ENCODE data around the gene UBE2S.

UBE2S gene

DNA sequence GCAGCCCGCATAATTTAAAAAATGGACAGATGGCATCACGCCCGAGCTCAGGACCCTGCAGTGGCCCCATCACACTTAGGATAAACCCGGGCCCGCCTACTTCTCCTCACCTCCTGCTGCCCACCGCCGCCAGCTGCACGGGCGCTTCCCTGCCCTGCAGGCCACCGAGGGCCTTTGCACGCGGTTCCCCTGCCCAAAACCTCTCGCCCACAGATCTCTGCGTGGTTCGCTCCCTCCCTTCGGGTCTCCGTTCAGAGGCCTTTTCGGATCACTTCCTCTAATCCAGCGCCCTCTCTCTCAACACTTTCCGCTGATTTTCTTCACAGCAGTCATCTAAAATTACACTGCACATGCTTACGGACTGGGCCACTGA is 33.7 kb upstream of the UBE2S start:
- peaks cover 53% of the 10 kb centered on the region for H3K27me3 ChIP-seq
- no peaks in the 10 kb centered on the region for H3K4me1 ChIP-seq
- H3K36me3 ChIP-seq, result no peaks in the 10 kb centered on the region
- no peaks in the 10 kb centered on the region for H3K9me3 ChIP-seq
- no peak for DNase-seq
- no peak overlapping the region for H3K4me3 ChIP-seq (ENCODE audit: low read depth, low read length)
- TF ChIP-seq CTCF (IDR thresholded peaks at IDR 0.05; ENCODE audit: low read depth, low read length), result no peak

DNA sequence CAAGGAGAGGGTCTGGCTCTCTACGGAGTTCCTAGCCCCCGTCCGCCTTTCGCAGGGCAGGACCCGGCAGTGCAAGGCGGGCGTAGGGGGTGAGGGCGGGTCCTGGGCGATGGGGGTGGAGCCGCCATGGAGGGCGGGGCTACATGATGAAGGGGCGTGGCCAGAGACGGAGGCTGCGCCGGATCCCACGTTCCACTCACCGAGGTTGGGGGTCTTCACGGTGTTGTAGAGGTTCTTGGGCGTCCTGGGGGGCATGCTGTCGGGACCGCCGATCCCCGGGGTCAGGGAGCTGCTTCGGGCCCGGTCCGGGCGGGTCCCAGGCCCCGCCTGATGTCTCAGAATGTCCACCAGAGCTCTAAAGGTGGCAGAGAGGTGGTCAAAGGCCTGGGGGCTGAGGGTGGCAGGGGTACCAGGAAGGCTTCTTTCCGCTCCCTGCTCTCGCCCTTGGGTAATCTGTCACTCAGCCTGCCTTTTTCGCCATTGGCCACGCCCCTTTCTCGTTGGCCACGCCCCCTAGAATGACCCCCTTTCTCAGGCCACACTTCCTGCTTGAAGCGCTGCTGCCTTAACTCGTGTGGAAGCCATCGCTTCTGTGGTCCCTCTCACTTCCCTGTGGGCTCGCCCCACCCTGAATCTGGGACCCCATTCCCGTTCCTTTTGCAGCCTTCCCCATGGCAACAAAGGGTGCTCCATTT is 33.0 kb upstream of the UBE2S start:
- Histone ChIP-seq H3K36me3 (no peaks in the 10 kb centered on the region), H3K9me3 (no peaks in the 10 kb centered on the region), H3K27me3 (peaks cover 51% of the 10 kb centered on the region), H3K4me1 (no peaks in the 10 kb centered on the region), H3K4me3 (ENCODE audit: low read depth, low read length) (peak overlapping the region; percentile 63)
- peak; percentile 73 for DNase-seq
- TF ChIP-seq CTCF (IDR thresholded peaks at IDR 0.05; ENCODE audit: low read depth, low read length), result no peak

GRCh38 chr19:55439052-55439451 is 31.5 kb upstream of the UBE2S start:
- H3K4me1 ChIP-seq, result no peaks in the 10 kb centered on the region
- DNase-seq, result no peak
- no peaks in the 10 kb centered on the region for H3K36me3 ChIP-seq
- H3K9me3 ChIP-seq, result no peaks in the 10 kb centered on the region
- no peak overlapping the region for H3K4me3 ChIP-seq (ENCODE audit: low read depth, low read length)
- TF ChIP-seq CTCF (IDR thresholded peaks at IDR 0.05; ENCODE audit: low read depth, low read length), result no peak
- H3K27me3 ChIP-seq, result peaks cover 36% of the 10 kb centered on the region

DNA sequence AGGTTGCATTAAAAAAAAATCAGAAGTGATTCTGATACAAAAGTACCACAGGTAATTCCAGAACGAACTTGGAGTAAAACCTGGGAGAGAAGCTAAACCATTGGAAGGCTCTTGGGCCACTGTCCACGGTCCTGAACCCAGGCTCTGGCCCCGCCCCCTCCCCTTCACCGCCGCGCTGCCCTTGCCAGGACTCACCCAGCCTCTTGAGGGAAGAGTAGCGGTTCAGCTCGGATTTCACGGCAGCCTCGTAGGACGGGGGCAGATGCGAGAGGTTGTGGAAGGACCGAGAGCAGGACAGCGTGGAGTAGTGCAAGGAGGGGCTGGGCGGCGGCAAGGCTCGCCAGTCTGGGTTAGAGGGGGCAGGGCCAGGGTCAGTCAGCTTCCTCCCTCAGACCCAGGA is 29.8 kb upstream of the UBE2S start:
- no peak for DNase-seq
- TF ChIP-seq CTCF (IDR thresholded peaks at IDR 0.05; ENCODE audit: low read depth, low read length), result no peak
- Histone ChIP-seq H3K4me1 (no peaks in the 10 kb centered on the region), H3K4me3 (ENCODE audit: low read depth, low read length) (no peak overlapping the region), H3K9me3 (no peaks in the 10 kb centered on the region), H3K36me3 (no peaks in the 10 kb centered on the region), H3K27me3 (peaks cover 22% of the 10 kb centered on the region)

DNA sequence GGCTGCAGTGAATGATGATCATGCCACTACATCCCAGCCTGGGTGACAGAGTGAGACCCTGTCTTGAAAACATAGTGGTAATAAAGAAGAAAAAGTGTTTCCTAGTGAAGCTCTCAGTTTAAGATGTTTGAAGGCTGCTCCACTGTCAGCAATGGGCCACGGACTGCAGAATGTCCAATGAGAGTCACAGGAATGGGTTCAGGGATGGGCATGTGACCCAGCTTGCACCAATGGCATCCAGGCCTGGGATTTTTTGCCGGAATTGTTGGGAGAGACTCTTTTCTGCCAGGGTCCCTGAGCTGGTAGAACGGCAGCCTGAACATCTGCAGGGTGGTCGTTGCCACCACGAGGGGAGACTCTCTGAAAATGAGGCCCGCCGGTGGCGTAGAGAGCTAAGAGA is 29.3 kb upstream of the UBE2S start:
- no peak for TF ChIP-seq CTCF (IDR thresholded peaks at IDR 0.05; ENCODE audit: low read depth, low read length)
- no peaks in the 10 kb centered on the region for H3K36me3 ChIP-seq
- H3K4me1 ChIP-seq, result no peaks in the 10 kb centered on the region
- no peak for DNase-seq
- no peak overlapping the region for H3K4me3 ChIP-seq (ENCODE audit: low read depth, low read length)
- H3K27me3 ChIP-seq, result peaks cover 16% of the 10 kb centered on the region
- no peaks in the 10 kb centered on the region for H3K9me3 ChIP-seq

DNA sequence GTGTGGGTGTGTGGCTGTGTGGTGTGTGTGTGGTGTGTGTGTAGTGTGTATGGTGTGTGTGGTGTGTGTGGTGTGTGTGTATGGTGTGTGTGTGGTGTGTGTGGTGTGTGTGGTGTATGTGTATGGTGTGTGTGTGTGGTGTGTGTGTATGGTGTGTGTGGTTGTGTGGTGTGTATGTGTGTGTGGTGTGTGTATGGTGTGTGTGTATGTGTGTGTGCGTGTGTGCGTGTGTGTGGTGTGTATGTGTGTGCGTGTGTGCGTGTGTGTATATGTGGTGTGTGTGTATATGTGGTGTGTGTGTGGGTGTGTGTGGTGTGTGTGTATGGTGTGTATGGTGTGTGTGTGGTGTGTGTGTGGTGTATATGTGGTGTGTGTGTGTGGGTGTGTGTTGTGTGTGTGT is 27.4 kb upstream of the UBE2S start:
- Histone ChIP-seq H3K9me3 (no peaks in the 10 kb centered on the region), H3K4me1 (no peaks in the 10 kb centered on the region), H3K36me3 (no peaks in the 10 kb centered on the region), H3K4me3 (ENCODE audit: low read depth, low read length) (no peak overlapping the region), H3K27me3 (no peaks in the 10 kb centered on the region)
- no peak for DNase-seq
- no peak for TF ChIP-seq CTCF (IDR thresholded peaks at IDR 0.05; ENCODE audit: low read depth, low read length)
